Neural progenitor cell (in vitro differentiated cells): ENCODE measurements around the gene PYDC2. TPM values are rescaled to one million over a fixed set of nuclear protein-coding genes. Genes with fewer than 3 reads are reported as not detected.

Experiments
- DNase-seq: peaks from one replicate; pipeline ENCODE4 v3.0.0-alpha.2; 2016; ENCODE audit warnings: low spot score
- H2AFZ ChIP-seq: fragments of 200-600 bp; sonication (generic); replicated peaks from 2 replicates; pipeline ENCODE4 v1.6.1; 2016; ENCODE audit warnings: antibody characterized with exemption
- H3F3A ChIP-seq: fragments of 200-600 bp; sonication (generic); 2 replicates; pipeline ENCODE4 v1.6.1; 2016; ENCODE audit warnings: antibody characterized with exemption, low read depth
- H3K27ac ChIP-seq: fragments of 200-600 bp; sonication (generic); 2 replicates; pipeline ENCODE4 v1.5.1; 2016; ENCODE audit warnings: mild to moderate bottlenecking
- H3K27me3 ChIP-seq: fragments of 200-600 bp; sonication (generic); 2 replicates; pipeline ENCODE4 v1.6.1; 2016; ENCODE audit warnings: mild to moderate bottlenecking, moderate library complexity
- H3K36me3 ChIP-seq: fragments of 200-600 bp; sonication (generic); 2 replicates; pipeline ENCODE4 v1.5.1; 2016
- H3K4me1 ChIP-seq: fragments of 200-600 bp; sonication (generic); 2 replicates; pipeline ENCODE4 v1.6.1; 2016; ENCODE audit warnings: mixed run types
- H3K4me2 ChIP-seq: fragments of 200-600 bp; sonication (generic); 2 replicates; pipeline ENCODE4 v1.6.1; 2016
- H3K4me3 ChIP-seq: fragments of 200-600 bp; sonication (generic); 2 replicates; pipeline ENCODE4 v1.5.1; 2016
- H3K79me2 ChIP-seq: fragments of 200-600 bp; sonication (generic); 2 replicates; pipeline ENCODE4 v1.6.1; 2016; ENCODE audit warnings: low read depth
- H3K9ac ChIP-seq: fragments of 200-600 bp; sonication (generic); 2 replicates; pipeline ENCODE4 v1.6.1; 2016
- H3K9me3 ChIP-seq: fragments of 200-600 bp; sonication (generic); 2 replicates; pipeline ENCODE4 v1.5.1; 2016; ENCODE audit warnings: low read depth
- H4K20me1 ChIP-seq: fragments of 200-600 bp; sonication (generic); 2 replicates; pipeline ENCODE4 v1.6.1; 2016; ENCODE audit warnings: low read depth
- H3K27ac Mint-ChIP-seq: 3 replicates; pipeline ENCODE4 v1.8.0; 2021; ENCODE audit warnings: mixed read lengths
- H3K27me3 Mint-ChIP-seq: 2 replicates; pipeline ENCODE4 v1.8.0; 2022; ENCODE audit warnings: low read depth, mild to moderate bottlenecking, inconsistent platforms, moderate library complexity, mixed read lengths; ENCODE audit not compliant: insufficient read depth
- H3K36me3 Mint-ChIP-seq: 3 replicates; pipeline ENCODE4 v1.8.0; 2021; ENCODE audit warnings: mixed read lengths
- H3K4me1 Mint-ChIP-seq: 3 replicates; pipeline ENCODE4 v1.8.0; 2021; ENCODE audit warnings: mixed read lengths
- H3K4me3 Mint-ChIP-seq: 3 replicates; pipeline ENCODE4 v1.8.0; 2021; ENCODE audit warnings: mild to moderate bottlenecking, moderate library complexity, mixed read lengths
- H3K9me3 Mint-ChIP-seq: 3 replicates; pipeline ENCODE4 v1.8.0; 2020; ENCODE audit warnings: mixed read lengths
- CTCF ChIP-seq: fragments of 200-600 bp; sonication (generic); IDR thresholded peaks from 2 replicates; pipeline ENCODE4 v1.5.1; 2017; ENCODE audit warnings: antibody characterized with exemption, mild to moderate bottlenecking
- EZH2 ChIP-seq: fragments of 200-600 bp; sonication (generic); IDR thresholded peaks from 2 replicates; pipeline ENCODE4 v1.6.1; 2017; ENCODE audit warnings: antibody characterized with exemption, mild to moderate bottlenecking, moderate library complexity
- EZH2phosphoT487 ChIP-seq: fragments of 200-600 bp; sonication (generic); IDR thresholded peaks from 2 replicates; pipeline ENCODE4 v1.6.1; 2017; ENCODE audit warnings: antibody characterized with exemption
- total RNA-seq: library from RNA; depleted of rRNA; stranded (reverse); fragments of >200 nt; gene quantifications from 2 replicates; pipeline ENCODE4 v1.2.3, GENCODE V29; 2015; ENCODE audit warnings: low replicate concordance

The PYDC2 gene
- total RNA-seq, 1 donor from 2014 or later: not detected

- H4K20me1 ChIP-seq: no peaks in the 10 kb centered on the region
- peaks cover 29% of the 10 kb centered on the region for H3K9me3 Mint-ChIP-seq
- peaks cover 6% of the 10 kb centered on the region for H3K9me3 ChIP-seq
- H3K27me3 Mint-ChIP-seq: peaks cover 6% of the 10 kb centered on the region
- H3K27me3 ChIP-seq: no peaks in the 10 kb centered on the region
- H3K9ac ChIP-seq: no peak overlapping the region
- H3K4me1 Mint-ChIP-seq: peaks cover 4% of the 10 kb centered on the region
- H3K36me3 ChIP-seq: no peaks in the 10 kb centered on the region
- H3K4me1 ChIP-seq: no peaks in the 10 kb centered on the region
- no peak overlapping the region for H3K4me2 ChIP-seq
- H3K79me2 ChIP-seq: no peaks in the 10 kb centered on the region
- no peaks in the 10 kb centered on the region for H3F3A ChIP-seq
- no peak overlapping the region for H3K4me3 ChIP-seq
- peaks cover 3% of the 10 kb centered on the region for H3K36me3 Mint-ChIP-seq
- DNase-seq: no peak
- no peak overlapping the region for H3K4me3 Mint-ChIP-seq
- peak; percentile 8 for TF ChIP-seq CTCF
- no peak for TF ChIP-seq EZH2phosphoT487
- no peak overlapping the region for H3K27ac Mint-ChIP-seq
- H3K27ac ChIP-seq: no peak overlapping the region
- H2AFZ ChIP-seq: no peak overlapping the region
Observed at GRCh38 chr3:191414732-191415131, 46.2 kb upstream of the PYDC2 start.

- Histone ChIP-seq H3K36me3 (no peaks in the 10 kb centered on the region), H3K9me3 (no peaks in the 10 kb centered on the region), H2AFZ (no peak overlapping the region), H3K27me3 (no peaks in the 10 kb centered on the region), H4K20me1 (no peaks in the 10 kb centered on the region), H3K27ac (no peak overlapping the region), H3K4me1 (no peaks in the 10 kb centered on the region), H3K4me2 (no peak overlapping the region), H3K79me2 (no peaks in the 10 kb centered on the region), H3K9ac (no peak overlapping the region), H3K4me3 (no peak overlapping the region), H3F3A (no peaks in the 10 kb centered on the region)
- Mint-ChIP-seq H3K36me3 (no peaks in the 10 kb centered on the region), H3K27ac (no peak overlapping the region), H3K9me3 (peaks cover 26% of the 10 kb centered on the region), H3K4me1 (peaks cover 4% of the 10 kb centered on the region), H3K4me3 (no peak overlapping the region), H3K27me3 (peaks cover 8% of the 10 kb centered on the region)
- no peak for TF ChIP-seq CTCF
- TF ChIP-seq EZH2: no peak
- no peak for TF ChIP-seq EZH2phosphoT487
- DNase-seq: no peak
Observed at GRCh38 chr3:191415566-191415965, 45.4 kb upstream of the PYDC2 start.

- Mint-ChIP-seq H3K9me3 (peaks cover 19% of the 10 kb centered on the region), H3K4me1 (peaks cover 4% of the 10 kb centered on the region), H3K4me3 (no peak overlapping the region), H3K27me3 (peaks cover 8% of the 10 kb centered on the region), H3K36me3 (no peaks in the 10 kb centered on the region), H3K27ac (no peak overlapping the region)
- no peak for TF ChIP-seq EZH2phosphoT487
- no peak for TF ChIP-seq CTCF
- no peak for TF ChIP-seq EZH2
- no peaks in the 10 kb centered on the region for H3K9me3 ChIP-seq
- no peak overlapping the region for H3K27ac ChIP-seq
- no peaks in the 10 kb centered on the region for H4K20me1 ChIP-seq
- no peak for DNase-seq
- no peak overlapping the region for H3K4me2 ChIP-seq
- H2AFZ ChIP-seq: no peak overlapping the region
- H3K27me3 ChIP-seq: no peaks in the 10 kb centered on the region
- no peak overlapping the region for H3K9ac ChIP-seq
- H3K79me2 ChIP-seq: no peaks in the 10 kb centered on the region
- H3K4me3 ChIP-seq: no peak overlapping the region
- no peaks in the 10 kb centered on the region for H3K4me1 ChIP-seq
- no peaks in the 10 kb centered on the region for H3K36me3 ChIP-seq
- H3F3A ChIP-seq: no peaks in the 10 kb centered on the region
Observed at GRCh38 chr3:191417457-191417729, 43.6 kb upstream of the PYDC2 start.

GRCh38 chr3:191420771-191421170 is 40.2 kb upstream of the PYDC2 start:
- peaks cover 19% of the 10 kb centered on the region for H3K9me3 Mint-ChIP-seq
- TF ChIP-seq EZH2phosphoT487 (no peak), EZH2 (no peak), CTCF (no peak)
- no peak overlapping the region for H3K4me3 Mint-ChIP-seq

More at GRCh38 chr3:191420771-191421170, 40.2 kb upstream of the PYDC2 start:
- Histone ChIP-seq H3K4me1 (no peaks in the 10 kb centered on the region), H3F3A (no peaks in the 10 kb centered on the region), H3K27ac (no peak overlapping the region), H2AFZ (no peak overlapping the region), H3K4me3 (no peak overlapping the region), H3K36me3 (no peaks in the 10 kb centered on the region), H3K9me3 (no peaks in the 10 kb centered on the region), H3K79me2 (no peaks in the 10 kb centered on the region), H4K20me1 (no peaks in the 10 kb centered on the region), H3K9ac (no peak overlapping the region), H3K27me3 (no peaks in the 10 kb centered on the region), H3K4me2 (no peak overlapping the region)
- H3K36me3 Mint-ChIP-seq: no peaks in the 10 kb centered on the region
- peaks cover 11% of the 10 kb centered on the region for H3K4me1 Mint-ChIP-seq
- peaks cover 3% of the 10 kb centered on the region for H3K27me3 Mint-ChIP-seq
- no peak overlapping the region for H3K27ac Mint-ChIP-seq
- no peak for DNase-seq
